ENCODE data around the gene OAS3.

GRCh38 chr12:112937741-112938719 is at the start of gene OAS3:
- TF ChIP-seq CTCF (IDR thresholded peaks at IDR 0.05; ENCODE audit: low read depth, low read length) (no peak), EZH2phosphoT487 (IDR thresholded peaks at IDR 0.05; ENCODE audit: low read depth) (no peak)

Measured in OCI-LY3 (cell line).